OCI-LY7 (cell line): ENCODE data around the gene RELN.

Experiments
- EZH2phosphoT487 ChIP-seq: fragments of 200-600 bp; sonication (generic); IDR thresholded peaks from 2 replicates; pipeline ENCODE4 v1.6.1; 2018; ENCODE audit warnings: low read depth, borderline replicate concordance, mild to moderate bottlenecking, mixed run types, antibody characterized with exemption, low read length, moderate library complexity, mixed read lengths
- TF ChIP-seq, protein P1 (sequence below): fragments of 200-600 bp; sonication (generic); conservative IDR thresholded peaks from 2 replicates; pipeline ENCODE4 v1.5.1; 2014; ENCODE audit warnings: mild to moderate bottlenecking, antibody characterized with exemption, low read length, moderate library complexity, mixed read lengths

DNA sequence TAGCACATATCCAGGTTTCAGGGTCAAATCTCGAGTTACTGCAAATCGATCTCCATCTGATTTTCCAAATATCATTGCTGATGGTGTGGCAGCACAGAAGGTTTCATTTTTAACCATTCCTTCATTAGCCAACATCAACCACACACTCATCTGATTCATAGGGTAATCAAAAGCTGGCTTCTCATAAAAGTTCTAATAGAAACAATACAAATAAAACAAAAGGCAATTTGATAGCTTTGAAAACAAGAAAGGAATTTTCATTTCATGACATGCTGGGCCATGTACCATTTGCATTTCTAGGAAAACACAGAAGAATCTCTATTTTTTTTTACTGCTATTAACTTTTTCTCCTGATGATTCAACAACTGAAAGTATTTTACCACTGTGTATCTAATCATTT, 395.8 kb downstream of the RELN start:
- TF ChIP-seq, protein P1, sequence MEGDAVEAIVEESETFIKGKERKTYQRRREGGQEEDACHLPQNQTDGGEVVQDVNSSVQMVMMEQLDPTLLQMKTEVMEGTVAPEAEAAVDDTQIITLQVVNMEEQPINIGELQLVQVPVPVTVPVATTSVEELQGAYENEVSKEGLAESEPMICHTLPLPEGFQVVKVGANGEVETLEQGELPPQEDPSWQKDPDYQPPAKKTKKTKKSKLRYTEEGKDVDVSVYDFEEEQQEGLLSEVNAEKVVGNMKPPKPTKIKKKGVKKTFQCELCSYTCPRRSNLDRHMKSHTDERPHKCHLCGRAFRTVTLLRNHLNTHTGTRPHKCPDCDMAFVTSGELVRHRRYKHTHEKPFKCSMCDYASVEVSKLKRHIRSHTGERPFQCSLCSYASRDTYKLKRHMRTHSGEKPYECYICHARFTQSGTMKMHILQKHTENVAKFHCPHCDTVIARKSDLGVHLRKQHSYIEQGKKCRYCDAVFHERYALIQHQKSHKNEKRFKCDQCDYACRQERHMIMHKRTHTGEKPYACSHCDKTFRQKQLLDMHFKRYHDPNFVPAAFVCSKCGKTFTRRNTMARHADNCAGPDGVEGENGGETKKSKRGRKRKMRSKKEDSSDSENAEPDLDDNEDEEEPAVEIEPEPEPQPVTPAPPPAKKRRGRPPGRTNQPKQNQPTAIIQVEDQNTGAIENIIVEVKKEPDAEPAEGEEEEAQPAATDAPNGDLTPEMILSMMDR = no peak
- no peak for TF ChIP-seq EZH2phosphoT487
